HG03064 (cell line): ENCODE results near the gene FNDC1.

Source experiments
- ATAC-seq: cut with Tn5 transposase; IDR thresholded peaks from one replicate; pipeline ENCODE4 v1.9.1; 2021; ENCODE audit warnings: low read depth; ENCODE audit not compliant: unreplicated experiment

The FNDC1 gene

DNA sequence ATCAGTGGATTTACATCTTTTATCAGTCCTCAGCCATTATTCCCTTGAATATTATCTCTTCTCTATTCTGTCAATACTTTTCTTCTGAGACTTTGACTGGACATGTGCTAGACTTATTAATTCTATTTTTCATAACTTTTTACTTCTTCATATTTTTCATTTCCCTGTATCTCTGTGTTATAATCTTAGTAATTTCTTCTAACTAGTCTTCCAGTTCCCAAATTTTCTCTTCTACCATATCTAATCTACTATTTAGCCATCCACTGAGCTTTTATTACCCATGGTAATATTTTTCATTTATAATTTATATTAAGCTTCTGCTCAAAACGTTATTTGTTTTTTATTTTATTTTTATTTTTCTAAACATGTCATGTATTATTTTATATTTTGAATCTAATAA, 13.1 kb upstream of the FNDC1 start:
- ATAC-seq = no peak

DNA sequence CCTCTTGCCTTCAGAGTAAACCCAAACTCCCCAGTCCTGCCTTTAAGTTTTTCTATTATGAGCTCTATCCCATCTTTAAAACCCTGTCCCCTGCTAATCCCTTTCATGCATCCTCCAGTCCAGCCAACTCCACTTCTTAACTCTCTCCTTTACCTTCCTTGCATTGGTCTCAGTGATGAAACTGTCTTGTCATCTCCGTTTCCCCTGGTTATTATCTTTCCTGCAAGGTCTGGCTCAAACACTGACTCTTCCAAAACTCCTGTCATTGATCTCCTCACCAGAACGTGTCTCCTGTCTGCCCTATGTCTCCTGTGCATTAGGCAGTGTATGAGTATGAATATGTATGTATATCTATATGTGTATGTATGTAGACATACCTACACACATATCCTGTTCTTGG, 11.8 kb upstream of the FNDC1 start:
- ATAC-seq = no peak

DNA sequence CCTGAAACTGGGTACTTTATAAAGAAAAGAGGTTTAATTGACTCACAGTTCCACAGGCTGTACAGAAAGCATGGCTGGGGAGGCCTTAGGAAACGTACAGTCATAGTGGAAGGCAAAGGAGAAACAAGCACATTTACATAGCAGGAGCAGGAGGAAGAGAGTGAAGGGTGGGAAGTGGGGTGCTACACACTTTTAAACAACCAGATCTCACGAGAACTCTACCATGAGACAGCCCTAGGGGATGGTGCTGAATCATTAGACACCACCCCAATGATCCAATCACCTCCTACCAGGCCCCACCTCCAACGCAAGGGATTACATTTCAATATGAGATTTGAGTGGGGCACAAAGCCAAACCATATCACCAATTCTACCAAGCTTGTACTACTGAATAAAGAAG, 7.4 kb upstream of the FNDC1 start:
- ATAC-seq = no peak

DNA sequence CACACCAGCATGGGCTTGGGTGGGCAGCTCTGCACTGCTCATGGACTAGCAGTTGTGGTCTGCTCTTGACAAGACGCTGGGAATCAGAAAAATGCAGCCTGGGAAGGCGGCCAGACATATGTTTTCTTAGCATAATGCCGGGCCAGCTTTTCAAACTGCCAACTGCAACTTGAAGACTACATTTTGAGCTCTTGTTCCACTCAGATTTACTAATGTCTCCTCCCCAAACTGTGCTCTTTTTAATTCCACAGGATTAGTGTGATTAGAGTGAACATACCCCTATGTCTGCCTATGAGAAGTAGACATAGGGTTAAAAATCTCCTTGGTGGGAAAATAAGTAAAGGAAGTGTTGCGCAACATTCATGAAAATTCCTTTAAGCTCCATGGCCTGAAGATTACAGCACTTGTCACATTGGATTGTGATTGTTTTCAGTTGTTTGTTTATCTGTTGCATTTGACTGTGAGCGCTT, 5.3 kb upstream of the FNDC1 start:
- ATAC-seq = no peak

DNA sequence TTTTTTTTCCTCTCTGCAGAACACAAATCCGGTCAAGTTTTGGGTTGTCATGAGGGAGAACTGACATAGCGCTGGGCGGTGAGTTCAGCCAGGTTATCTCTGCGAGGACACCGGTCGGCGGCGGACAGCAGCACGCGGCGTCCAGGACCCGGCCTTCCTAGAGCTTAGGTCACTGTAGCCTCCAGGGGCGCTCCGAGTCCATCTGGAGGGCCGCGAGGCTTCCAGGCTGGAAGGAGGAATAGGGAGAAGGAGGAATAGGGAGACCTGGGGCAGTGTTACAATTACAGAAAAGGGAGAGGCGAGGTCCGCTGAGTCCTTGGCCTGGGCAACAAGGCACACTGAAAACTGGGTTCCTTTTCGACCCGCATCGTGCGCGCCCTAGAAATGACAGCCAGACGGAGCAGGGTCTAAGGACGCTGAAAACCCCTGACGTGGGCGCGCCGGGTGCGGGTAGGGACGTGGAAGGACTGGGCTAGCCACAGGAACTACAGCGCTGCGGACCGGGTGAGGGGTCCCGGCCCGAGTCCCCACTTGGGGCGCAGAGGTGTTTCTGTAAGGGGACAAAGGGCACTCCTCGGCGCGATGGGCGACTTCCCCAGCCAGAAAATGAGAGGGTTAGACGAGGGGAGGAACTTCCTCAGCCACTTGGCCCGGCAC, 536 bp upstream of the FNDC1 start:
- ATAC-seq = no peak

DNA sequence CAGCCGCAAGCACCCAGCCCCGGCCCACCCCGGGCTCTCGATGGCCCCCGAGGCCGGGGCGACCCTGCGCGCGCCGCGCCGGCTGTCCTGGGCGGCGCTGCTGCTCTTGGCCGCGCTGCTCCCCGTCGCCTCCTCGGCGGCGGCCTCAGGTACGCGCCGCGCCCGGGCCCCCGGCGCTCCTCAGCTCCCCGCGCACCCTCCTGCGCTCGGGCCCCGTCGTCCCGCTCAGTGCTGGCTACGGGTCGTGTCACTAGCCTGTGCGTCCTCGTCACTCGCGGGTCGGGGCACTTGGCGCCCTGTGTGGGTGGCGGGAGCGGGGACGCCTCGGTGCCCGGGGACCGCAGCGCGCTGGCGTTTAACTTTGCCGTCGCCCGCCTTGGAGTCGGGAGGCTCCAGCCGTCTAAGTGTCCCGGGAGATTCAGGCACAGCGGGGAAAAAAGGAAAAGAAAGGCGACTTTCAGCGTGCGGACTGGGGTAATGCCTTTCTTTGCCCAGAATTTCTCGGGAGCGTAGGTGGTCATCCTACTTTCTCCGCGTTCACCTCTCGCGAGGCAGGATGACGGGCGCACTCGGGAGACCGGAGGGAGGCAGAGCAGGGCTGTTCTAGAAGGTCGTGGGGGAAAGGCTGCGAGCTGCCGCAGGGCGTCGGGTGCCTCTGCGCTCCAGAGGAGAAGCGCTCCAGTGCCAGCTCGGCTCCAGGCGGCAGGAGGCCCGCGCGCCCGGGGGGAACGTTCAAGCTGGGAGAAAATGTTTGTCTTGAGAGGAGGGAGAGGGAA, 545 bp downstream of the FNDC1 start:
- no peak for ATAC-seq

DNA sequence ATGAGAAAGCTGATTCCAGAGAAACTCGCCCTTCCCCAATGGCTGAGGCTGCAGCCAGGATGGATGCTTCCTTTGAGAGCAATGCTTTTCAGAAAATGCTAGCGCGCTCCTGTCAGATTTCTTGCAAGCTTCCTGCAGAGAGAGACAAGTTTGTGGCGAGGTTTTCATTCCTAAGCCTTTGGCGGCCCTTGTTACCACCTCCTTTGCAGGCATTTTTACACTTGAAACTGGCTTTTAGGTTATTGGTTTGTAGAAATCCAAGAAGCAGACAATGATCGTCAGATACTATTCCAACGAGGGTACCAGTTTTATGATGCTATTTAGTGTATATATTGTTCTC, 1.1 kb downstream of the FNDC1 start:
- ATAC-seq = no peak

DNA sequence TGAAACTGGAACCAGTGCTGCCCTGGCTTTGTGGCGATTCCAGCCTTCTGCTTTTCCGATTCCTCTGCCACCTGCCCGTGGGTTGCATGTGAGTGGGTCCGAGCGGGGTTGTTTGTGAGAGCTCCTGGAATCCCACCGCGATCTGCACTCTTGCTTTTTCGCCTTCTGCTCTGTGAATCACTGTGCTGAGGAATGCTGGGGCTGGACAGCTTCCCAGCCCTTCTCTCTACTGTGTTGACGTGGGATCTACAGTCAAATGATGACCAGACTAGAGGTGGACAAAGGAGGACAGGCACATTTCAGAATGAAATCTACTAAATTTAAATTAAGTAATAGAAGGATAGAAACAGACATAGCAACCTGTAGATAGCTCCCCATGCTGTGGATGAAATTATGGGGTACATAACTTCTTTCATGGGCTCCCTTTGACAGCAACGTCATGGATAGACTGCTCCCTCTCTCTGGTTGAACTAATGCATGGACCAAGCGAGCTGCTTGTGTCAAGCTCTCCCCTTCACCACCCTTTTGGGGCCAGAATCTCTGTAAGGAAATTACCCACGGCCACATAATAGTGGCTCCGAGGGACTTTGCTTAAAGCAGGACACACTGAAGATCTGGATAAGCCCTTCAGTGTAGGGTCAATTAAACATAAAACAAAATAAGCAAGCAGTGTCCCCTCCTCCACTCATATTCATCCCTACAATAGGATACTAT, 2.0 kb downstream of the FNDC1 start:
- no peak for ATAC-seq

DNA sequence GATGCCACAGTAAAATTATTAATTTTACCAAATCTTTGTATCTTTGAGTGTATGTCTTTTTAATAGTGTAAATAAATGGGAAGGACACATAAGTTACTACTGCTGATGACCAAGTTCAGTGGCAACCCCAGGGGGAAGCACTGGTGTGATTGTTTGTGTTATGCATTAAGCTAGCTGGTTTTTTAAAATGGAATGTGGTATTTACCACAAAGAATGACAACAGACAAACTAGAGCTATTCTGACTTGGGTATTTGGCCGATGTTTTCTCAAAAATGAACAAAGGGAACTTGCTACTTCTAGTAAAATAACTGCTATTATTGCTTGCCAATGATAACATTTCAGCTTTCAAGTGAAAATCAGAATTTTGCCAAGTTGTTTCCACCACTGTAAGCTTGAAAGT, 2.9 kb downstream of the FNDC1 start:
- ATAC-seq = no peak

DNA sequence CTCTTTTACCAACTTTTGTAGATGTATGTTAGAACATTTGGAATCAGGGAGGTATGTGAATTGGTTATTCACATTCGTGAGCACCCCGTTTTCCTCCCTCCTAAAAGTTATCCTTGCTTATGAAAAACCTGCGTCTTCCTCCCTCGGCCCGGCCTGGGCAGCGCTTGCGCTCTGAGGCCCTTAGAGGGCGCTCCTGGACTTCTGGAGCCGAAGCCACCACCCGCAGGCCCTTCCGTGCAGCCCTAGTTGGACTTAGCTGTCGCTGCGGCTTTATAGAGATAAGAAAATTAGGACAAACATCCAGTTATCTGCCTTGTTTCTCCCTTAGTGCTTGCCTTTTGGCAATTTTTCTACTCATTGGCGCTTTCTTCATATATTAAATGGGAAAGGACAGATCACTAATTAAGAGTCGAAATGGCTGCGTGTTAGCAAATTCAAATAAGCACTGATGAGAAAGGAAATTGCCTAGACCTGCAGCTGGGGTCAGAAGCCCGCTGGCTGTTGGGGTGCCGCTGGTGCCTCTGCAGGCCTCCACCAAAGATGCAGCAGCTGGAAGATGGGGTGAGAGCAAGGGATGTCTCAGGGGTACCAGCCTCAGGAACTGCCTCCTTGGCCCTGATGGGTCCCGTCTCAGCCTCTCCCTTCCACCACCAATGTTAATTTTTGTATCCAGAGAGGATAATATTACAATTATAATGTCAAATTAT, 5.2 kb downstream of the FNDC1 start:
- ATAC-seq = peak; percentile 74

DNA sequence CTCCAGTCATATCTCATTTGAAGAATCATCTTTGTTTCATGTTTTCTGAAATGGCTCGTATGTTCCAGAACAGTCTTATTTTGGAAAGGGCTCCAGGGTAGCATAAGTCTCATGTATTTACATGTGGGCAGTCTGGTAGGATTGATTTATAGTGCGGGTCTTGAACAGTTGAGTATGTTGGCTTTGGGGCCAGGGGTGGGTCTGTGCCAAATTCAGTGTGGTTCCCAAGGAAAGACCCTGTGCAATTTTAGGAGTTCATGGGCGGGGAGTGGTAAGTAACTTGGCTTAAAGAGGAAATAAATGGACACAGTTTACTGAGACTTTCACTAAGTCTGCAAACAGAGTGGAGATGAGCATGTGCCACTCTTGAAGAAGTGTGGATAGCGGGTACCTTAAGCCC, 7.7 kb downstream of the FNDC1 start:
- no peak for ATAC-seq

DNA sequence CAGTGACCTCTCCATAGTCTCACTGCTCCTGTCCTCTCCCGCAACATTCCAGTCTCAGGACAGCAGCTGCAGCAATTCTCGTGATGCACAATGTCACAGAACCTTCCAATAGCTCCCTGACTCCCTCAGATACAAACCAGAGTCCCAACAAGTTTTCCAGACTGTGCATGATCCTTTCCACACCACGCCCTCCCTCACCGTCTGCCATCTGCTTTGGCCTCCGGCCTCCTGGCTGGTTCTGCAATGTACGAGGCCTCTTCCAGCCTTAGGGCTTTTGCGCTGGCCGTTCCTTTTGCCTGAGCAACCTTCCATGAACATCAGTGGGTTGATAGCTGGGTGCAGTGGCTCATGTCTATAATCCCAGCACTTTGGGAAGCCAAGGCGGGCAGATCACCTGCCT, 9.6 kb downstream of the FNDC1 start:
- ATAC-seq = no peak

DNA sequence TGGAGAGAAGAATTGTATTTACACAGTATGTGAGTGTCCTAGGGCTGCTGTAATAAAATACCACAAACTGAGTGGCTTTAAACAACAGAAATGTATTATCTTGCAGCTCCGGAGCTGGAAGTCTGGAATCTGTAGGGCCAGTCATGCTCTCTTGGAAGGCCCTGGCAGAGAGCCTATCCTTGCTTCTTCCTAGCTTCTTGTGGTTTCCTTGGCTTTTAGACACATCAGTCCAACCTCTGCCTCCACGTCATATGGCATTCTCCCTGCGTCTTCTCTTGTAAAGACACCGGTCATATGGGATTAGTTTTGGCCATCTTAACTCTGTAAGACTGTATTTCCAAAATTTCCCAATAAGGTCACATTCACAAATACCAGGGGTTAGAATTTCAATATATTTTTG, 10.8 kb downstream of the FNDC1 start:
- no peak for ATAC-seq

DNA sequence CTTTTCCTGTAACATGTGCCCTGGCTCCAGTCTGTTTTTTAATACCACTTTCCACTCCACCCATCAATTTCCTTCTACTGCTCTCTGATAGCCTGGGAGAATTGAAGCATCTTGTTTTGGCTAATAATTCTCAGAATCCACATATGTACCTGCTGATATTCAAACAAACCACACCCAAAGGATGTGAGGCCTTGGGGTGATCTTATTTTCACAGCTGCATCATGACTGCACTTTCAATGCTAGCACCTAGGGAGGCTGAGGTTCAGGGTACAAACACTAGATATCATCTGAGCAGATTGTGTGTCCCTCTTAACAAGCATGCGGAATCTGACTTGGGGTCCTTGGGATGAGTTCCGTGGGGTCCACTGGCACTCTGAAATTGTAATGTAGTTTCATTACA, 12.7 kb downstream of the FNDC1 start:
- no peak for ATAC-seq

DNA sequence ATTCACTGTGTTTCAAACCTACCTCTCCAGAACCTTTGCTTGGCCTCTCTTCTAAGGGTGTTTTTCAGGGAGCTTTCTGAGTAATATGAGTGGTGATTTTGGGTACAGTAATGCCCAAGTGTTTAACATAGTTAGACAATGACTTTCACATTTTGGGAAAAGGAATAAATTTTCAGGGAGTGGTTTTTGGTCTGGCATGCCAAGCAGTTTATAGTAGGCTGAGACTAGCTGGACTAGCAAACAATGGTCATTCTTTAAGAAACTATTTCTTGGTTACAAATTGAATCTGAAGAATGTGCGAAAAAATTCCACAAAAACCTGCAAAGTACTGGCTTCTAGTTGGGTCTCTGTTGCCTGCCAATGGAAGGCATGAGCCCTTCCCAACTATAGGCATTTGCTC, 15.4 kb downstream of the FNDC1 start:
- no peak for ATAC-seq

DNA sequence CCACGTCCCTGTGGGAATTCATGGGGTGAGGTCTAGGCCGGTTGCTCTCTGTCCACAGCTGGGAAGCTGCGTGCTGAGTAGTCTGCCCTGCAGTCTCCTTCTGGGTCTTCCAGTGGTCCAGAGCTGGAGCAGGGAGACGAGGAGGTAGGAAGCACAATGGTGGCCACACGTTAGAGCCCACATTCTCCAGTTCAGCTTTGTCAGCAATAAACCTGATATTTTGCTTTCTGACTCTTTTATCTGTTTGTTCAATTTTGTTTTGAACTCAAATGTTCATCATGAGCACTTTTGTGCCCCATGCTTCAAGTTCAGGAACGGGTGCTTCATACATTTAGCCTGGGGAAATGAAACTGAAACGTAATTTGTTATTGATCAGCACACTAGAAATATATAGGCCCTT, 21.3 kb downstream of the FNDC1 start:
- no peak for ATAC-seq

DNA sequence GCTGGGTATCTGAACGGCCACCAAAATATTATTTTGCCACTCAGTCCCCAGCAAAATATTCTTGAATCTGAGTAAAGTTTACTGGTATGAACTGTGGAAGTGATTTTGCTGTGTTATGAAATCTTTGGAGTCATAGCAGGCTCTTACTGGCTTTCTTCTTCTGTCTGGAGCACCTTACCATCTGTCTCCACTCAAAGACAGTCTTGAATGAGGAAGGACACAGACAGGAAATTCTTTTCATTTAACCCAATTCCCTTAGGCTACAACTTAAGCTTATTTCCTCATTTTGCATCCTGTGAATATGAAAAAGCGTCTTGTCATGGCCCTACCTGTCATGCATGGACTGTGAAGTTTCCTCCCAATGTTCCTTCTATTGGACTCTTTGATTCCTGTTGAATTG, 24.7 kb downstream of the FNDC1 start:
- no peak for ATAC-seq

DNA sequence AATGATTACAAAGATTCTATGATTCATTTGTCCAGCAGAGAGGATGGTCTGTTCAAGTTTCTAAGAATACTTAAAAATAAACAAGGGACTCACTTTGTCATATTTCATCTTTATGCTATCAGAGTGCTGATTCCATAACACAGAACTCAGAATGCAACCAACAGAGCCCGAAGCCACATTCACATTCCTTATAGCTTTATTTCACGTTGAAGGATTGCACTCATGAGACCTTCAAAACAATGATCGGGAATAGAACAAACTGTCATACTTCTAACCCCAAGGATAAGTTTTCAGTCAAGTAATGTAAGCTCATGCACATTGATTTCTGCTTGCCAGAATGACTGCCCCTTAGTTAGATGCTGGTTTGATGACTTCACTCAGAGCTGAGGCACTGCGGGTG, 25.2 kb downstream of the FNDC1 start:
- ATAC-seq = no peak

DNA sequence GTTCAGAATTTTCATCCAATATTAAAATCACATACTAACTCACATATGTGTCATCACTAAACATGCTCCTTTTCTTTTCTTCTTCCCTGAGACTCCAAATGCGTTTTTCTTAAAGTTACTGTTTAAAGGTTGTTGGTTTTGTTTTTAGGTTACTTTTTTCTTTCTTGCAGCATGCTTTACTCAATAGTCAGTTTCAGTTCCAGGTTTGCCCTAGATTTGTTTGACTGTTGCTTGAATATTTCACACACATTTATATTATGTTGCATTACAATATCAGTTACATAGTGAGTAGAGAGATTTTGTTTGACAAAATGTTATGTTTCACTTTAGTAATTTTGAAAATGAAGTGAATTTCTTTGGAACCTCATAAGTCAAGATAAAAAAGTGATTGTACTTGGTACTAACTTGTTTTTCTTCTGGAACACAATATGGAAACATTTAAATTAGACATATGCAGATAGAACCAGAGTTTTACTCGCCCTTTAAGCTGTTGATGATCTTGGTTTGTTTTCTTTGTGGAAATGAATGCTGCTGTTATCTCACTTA, 27.3 kb downstream of the FNDC1 start:
- no peak for ATAC-seq

DNA sequence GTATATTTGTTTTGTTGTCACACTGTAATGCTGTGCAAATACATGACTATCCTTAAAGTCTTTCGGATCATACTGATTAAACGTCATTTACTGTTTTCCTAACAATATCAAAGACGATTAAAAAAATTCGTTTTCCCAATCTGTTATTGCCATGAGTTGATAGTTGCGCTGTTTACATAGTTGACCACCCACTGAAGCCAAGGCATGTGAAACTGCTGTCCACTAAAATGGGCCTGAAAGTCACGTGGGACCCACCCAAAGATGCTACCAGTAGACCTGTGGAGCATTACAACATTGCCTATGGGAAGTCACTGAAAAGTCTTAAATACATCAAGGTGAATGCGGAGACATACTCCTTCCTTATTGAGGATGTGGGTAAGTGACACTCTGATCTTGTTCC, 28.1 kb downstream of the FNDC1 start:
- ATAC-seq = no peak

DNA sequence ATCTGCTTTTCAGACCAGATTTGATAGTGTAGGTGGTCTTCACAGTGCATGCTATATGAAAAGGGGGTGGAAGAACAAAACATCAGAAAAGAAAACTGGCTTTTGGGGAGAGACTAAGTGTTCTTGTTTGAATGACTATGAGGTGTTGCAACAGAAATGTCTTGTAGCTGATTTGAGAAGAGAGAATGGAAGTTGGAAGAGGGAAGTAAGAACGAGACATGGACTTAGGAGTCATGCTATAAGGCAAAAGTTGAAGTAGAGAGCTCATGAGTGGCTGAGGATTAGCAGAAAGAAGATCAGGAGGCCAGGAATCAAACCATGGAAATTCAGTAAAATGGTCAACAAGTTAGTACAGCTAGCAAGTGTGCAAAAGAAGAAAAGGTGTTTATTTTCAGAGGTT, 32.1 kb downstream of the FNDC1 start:
- ATAC-seq = no peak
